Loucy (cell line): Measurements from ENCODE around the gene MBNL2.

Source experiments
- H2AFZ ChIP-seq: fragments of 200-600 bp; sonication (generic); 2 replicates; pipeline ENCODE4 v1.6.0; 2016; ENCODE audit warnings: antibody characterized with exemption, mild to moderate bottlenecking, low read length, moderate library complexity
- H3F3A ChIP-seq: fragments of 200-600 bp; 2 replicates; pipeline ENCODE4 v1.6.0; 2016; ENCODE audit warnings: antibody characterized with exemption, low read depth, mild to moderate bottlenecking
- H3K27me3 ChIP-seq: fragments of 200-600 bp; sonication (generic); 2 replicates; pipeline ENCODE4 v1.6.1; 2014; ENCODE audit warnings: low read length, mild to moderate bottlenecking; ENCODE audit not compliant: insufficient read depth, poor library complexity, severe bottlenecking
- H3K36me3 ChIP-seq: fragments of 200-600 bp; sonication (generic); 2 replicates; pipeline ENCODE4 v1.6.1; 2016; ENCODE audit warnings: low read length; ENCODE audit not compliant: insufficient read depth
- H3K4me1 ChIP-seq: fragments of 200-600 bp; sonication (generic); 2 replicates; pipeline ENCODE4 v1.5.1; 2014; ENCODE audit warnings: low read length, mild to moderate bottlenecking; ENCODE audit not compliant: insufficient read depth, poor library complexity, severe bottlenecking
- H3K4me2 ChIP-seq: fragments of 200-600 bp; sonication (generic); 2 replicates; pipeline ENCODE4 v1.6.0; 2014; ENCODE audit warnings: antibody characterized with exemption, low read length, low read depth, mild to moderate bottlenecking; ENCODE audit not compliant: poor library complexity, severe bottlenecking
- H3K4me3 ChIP-seq: fragments of 200-600 bp; sonication (generic); 2 replicates; pipeline ENCODE4 v1.5.1; 2014; ENCODE audit warnings: low read length, mild to moderate bottlenecking, mixed read lengths; ENCODE audit not compliant: poor library complexity, severe bottlenecking
- H3K79me2 ChIP-seq: fragments of 200-600 bp; sonication (generic); 2 replicates; pipeline ENCODE4 v1.6.1; 2014; ENCODE audit warnings: low read length; ENCODE audit not compliant: insufficient read depth
- H3K9ac ChIP-seq: fragments of 200-600 bp; sonication (generic); 2 replicates; pipeline ENCODE4 v1.6.0; 2014; ENCODE audit warnings: mild to moderate bottlenecking, low read depth, low read length, moderate library complexity; ENCODE audit not compliant: poor library complexity, severe bottlenecking
- H3K9me2 ChIP-seq: fragments of 200-600 bp; sonication (generic); replicated peaks from 2 replicates; pipeline ENCODE4 v1.6.1; 2016; ENCODE audit warnings: low read depth, low read length, mixed read lengths
- H3K9me3 ChIP-seq: fragments of 200-600 bp; sonication (generic); 2 replicates; pipeline ENCODE4 v1.6.1; 2014; ENCODE audit warnings: mild to moderate bottlenecking, antibody characterized with exemption, low read length, low read depth; ENCODE audit not compliant: insufficient read depth
- H4K20me1 ChIP-seq: fragments of 200-600 bp; sonication (generic); 2 replicates; pipeline ENCODE4 v1.6.0; 2014; ENCODE audit warnings: antibody characterized with exemption, low read length, mild to moderate bottlenecking; ENCODE audit not compliant: insufficient read depth, poor library complexity, severe bottlenecking
- CTCF ChIP-seq: fragments of 200-600 bp; sonication (generic); conservative IDR thresholded peaks from 2 replicates; pipeline ENCODE4 v1.5.1; 2014; ENCODE audit warnings: mild to moderate bottlenecking, antibody characterized with exemption, low read length
- EZH2phosphoT487 ChIP-seq: fragments of 200-600 bp; IDR thresholded peaks from 2 replicates; pipeline ENCODE4 v1.6.1; 2018; ENCODE audit warnings: antibody characterized with exemption, mild to moderate bottlenecking, moderate library complexity, borderline replicate concordance

Gene MBNL2

DNA sequence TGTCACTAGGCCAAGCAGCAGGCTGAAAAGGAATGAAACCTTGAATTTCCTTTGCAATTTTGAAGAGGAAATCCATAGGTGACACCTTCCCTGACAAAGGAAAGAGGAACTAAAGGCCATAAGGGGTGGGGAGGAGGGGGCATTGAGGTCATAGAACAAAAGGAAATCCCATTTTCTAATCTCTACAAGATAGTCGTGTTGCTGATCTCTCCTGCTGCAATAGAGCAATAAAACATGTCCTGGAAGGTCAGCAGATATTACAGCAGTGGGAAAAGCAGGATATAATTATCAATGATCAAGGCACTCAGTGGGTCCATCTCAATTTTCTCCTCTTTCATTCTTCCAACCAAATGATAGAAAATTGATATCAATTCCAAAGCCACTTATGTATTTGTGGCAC lies 191.6 kb downstream of the MBNL2 start:
- Histone ChIP-seq H3K4me3 (no peak overlapping the region), H3K9ac (no peak overlapping the region), H3K9me3 (no peaks in the 10 kb centered on the region), H4K20me1 (no peaks in the 10 kb centered on the region), H2AFZ (no peak overlapping the region), H3K79me2 (no peaks in the 10 kb centered on the region), H3K4me2 (no peak overlapping the region), H3K4me1 (no peaks in the 10 kb centered on the region), H3K9me2 (no peaks in the 10 kb centered on the region), H3K36me3 (no peaks in the 10 kb centered on the region), H3K27me3 (no peaks in the 10 kb centered on the region), H3F3A (no peaks in the 10 kb centered on the region)
- TF ChIP-seq CTCF = no peak
- no peak for TF ChIP-seq EZH2phosphoT487

- H3K9me2 ChIP-seq = no peaks in the 10 kb centered on the region
- H3K36me3 ChIP-seq = no peaks in the 10 kb centered on the region
- H3K79me2 ChIP-seq = no peaks in the 10 kb centered on the region
- H3K9ac ChIP-seq = no peak overlapping the region
- no peaks in the 10 kb centered on the region for H4K20me1 ChIP-seq
- no peak overlapping the region for H3K4me3 ChIP-seq
- no peak overlapping the region for H3K4me2 ChIP-seq
- no peaks in the 10 kb centered on the region for H3F3A ChIP-seq
- no peaks in the 10 kb centered on the region for H3K9me3 ChIP-seq
- H2AFZ ChIP-seq = no peak overlapping the region
- TF ChIP-seq CTCF = no peak
- no peak for TF ChIP-seq EZH2phosphoT487
- no peaks in the 10 kb centered on the region for H3K4me1 ChIP-seq
- H3K27me3 ChIP-seq = no peaks in the 10 kb centered on the region
Observed at GRCh38 chr13:97414392-97414791, 192.3 kb downstream of the MBNL2 start.

GRCh38 chr13:97417698-97418097 lies 195.6 kb downstream of the MBNL2 start:
- H3K9ac ChIP-seq = no peak overlapping the region
- H2AFZ ChIP-seq = no peak overlapping the region
- no peaks in the 10 kb centered on the region for H3K27me3 ChIP-seq
- no peaks in the 10 kb centered on the region for H3K4me1 ChIP-seq
- TF ChIP-seq EZH2phosphoT487 (no peak), CTCF (no peak)
- H3K4me2 ChIP-seq = no peak overlapping the region
- H3K9me3 ChIP-seq = no peaks in the 10 kb centered on the region
- no peaks in the 10 kb centered on the region for H3F3A ChIP-seq
- H3K4me3 ChIP-seq = no peak overlapping the region
- H3K36me3 ChIP-seq = no peaks in the 10 kb centered on the region
- H3K9me2 ChIP-seq = no peaks in the 10 kb centered on the region
- H4K20me1 ChIP-seq = no peaks in the 10 kb centered on the region
- H3K79me2 ChIP-seq = no peaks in the 10 kb centered on the region
